ENCODE results near the gene TGM2. TPM values are rescaled to one million over a fixed set of nuclear protein-coding genes. Genes with fewer than 3 reads are reported as not detected.

TGM2 gene
- polyA plus RNA-seq, 4 donors = 11.5 to 35.2 (median 33.2) TPM

- no peak for DNase-seq (ENCODE audit: low read depth in 4 of 4, low spot score in 3 of 4)
Measured at GRCh38 chr20:38178065-38178491, 13.0 kb upstream of the TGM2 start.

GRCh38 chr20:38177201-38177600, 12.1 kb upstream of the TGM2 start:
- DNase-seq (ENCODE audit: low read depth in 4 of 4, low spot score in 3 of 4) = no peak

GRCh38 chr20:38175304-38176180, 10.5 kb upstream of the TGM2 start:
- DNase-seq (ENCODE audit: low read depth in 4 of 4, low spot score in 3 of 4) = no peak

- DNase-seq (ENCODE audit: low read depth in 4 of 4, low spot score in 3 of 4) = no peak
Measured at GRCh38 chr20:38173237-38174156, 8.4 kb upstream of the TGM2 start.

- no peak for DNase-seq (ENCODE audit: low read depth in 4 of 4, low spot score in 3 of 4)
Measured at GRCh38 chr20:38172408-38172807, 7.3 kb upstream of the TGM2 start.

GRCh38 chr20:38171675-38172043, 6.6 kb upstream of the TGM2 start:
- DNase-seq (ENCODE audit: low read depth in 4 of 4, low spot score in 3 of 4) = no peak

GRCh38 chr20:38170826-38171674, 6.0 kb upstream of the TGM2 start:
- DNase-seq (ENCODE audit: low read depth in 4 of 4, low spot score in 3 of 4) = no peak

GRCh38 chr20:38170219-38170825, 5.3 kb upstream of the TGM2 start:
- DNase-seq (ENCODE audit: low read depth in 4 of 4, low spot score in 3 of 4) = no peak

GRCh38 chr20:38169636-38170193, 4.6 kb upstream of the TGM2 start:
- no peak for DNase-seq (ENCODE audit: low read depth in 4 of 4, low spot score in 3 of 4)

- DNase-seq (ENCODE audit: low read depth in 4 of 4, low spot score in 3 of 4) = no peak
Measured at GRCh38 chr20:38168791-38169589, 3.9 kb upstream of the TGM2 start.

- DNase-seq (ENCODE audit: low read depth in 4 of 4, low spot score in 3 of 4) = no peak
Measured at GRCh38 chr20:38167851-38168760, 3.0 kb upstream of the TGM2 start.

- DNase-seq (ENCODE audit: low read depth in 4 of 4, low spot score in 3 of 4) = no peak
Measured at GRCh38 chr20:38167328-38167850, 2.3 kb upstream of the TGM2 start.

GRCh38 chr20:38166703-38167233, 1.7 kb upstream of the TGM2 start:
- DNase-seq (ENCODE audit: low read depth in 4 of 4, low spot score in 3 of 4) = no peak

- DNase-seq (ENCODE audit: low read depth in 4 of 4, low spot score in 3 of 4) = no peak
Measured at GRCh38 chr20:38165966-38166702, 1.1 kb upstream of the TGM2 start.

GRCh38 chr20:38164624-38165088, 414 bp downstream of the TGM2 start:
- DNase-seq (ENCODE audit: low read depth in 4 of 4, low spot score in 3 of 4) = no peak

GRCh38 chr20:38164069-38164468, 1.0 kb downstream of the TGM2 start:
- DNase-seq (ENCODE audit: low read depth in 4 of 4, low spot score in 3 of 4) = no peak

All from left renal pelvis (tissue), 4 donors.